ENCODE results near the gene AKAP11. TPM values are rescaled to one million over a fixed set of nuclear protein-coding genes. Genes with fewer than 3 reads are reported as not detected.
A peak's percentile ranks its signal among the peaks of the same experiment; 100 is the strongest.

The AKAP11 gene
- total and polyA plus RNA-seq, 2 of the 8 experiments (the other 6 are each of a cell fraction or from before 2014, with no cell fraction given): 4.5 to 21.9 TPM

GRCh38 chr13:42354241-42355091 is 82.5 kb downstream of the AKAP11 start:
- Histone ChIP-seq H3K9me3 (ENCODE audit: insufficient read depth in 2 of 2, low read depth in 1 of 2, low read length in 1 of 2) (no peaks in the 10 kb centered on the region), H3K79me1 (ENCODE audit: low read depth, low read length) (no peaks in the 10 kb centered on the region), H2BK20ac (ENCODE audit: low read length) (no peak overlapping the region), H3K9ac (replicated peaks in 1 of 4; ENCODE audit: extremely low read depth in 1 of 4, low read depth in 3 of 4, low read length in 3 of 4) (no peak overlapping the region; a peak in 1 of 7 replicates), H4K91ac (replicated peaks; ENCODE audit: insufficient read length, low read length) (no peak overlapping the region), H3K4ac (replicated peaks; ENCODE audit: insufficient read length, low read depth, low read length) (no peak overlapping the region), H4K8ac (ENCODE audit: extremely low read depth, insufficient read depth, low read length) (peak overlapping the region; percentile 26; the same call in 1 of the 2 replicates), H2BK5ac (ENCODE audit: low read depth, low read length) (no peak overlapping the region), H3K36me3 (ENCODE audit: control insufficient read depth in 2 of 4, insufficient read depth in 4 of 4, low read length in 3 of 4) (no peaks in the 10 kb centered on the region), H3K23ac (ENCODE audit: insufficient read length) (no peak overlapping the region), H3K56ac (replicated peaks; ENCODE audit: insufficient read length, low read depth, low read length) (no peak overlapping the region), H4K5ac (ENCODE audit: insufficient read length, low read depth, low read length) (no peak overlapping the region), H3K4me3 (ENCODE audit: extremely low read depth in 1 of 4, insufficient read depth in 2 of 4, low read depth in 3 of 4, low read length in 4 of 4) (no peak overlapping the region), H2AK5ac (ENCODE audit: low read depth, low read length) (no peak overlapping the region), H3K23me2 (ENCODE audit: low read depth, low read length) (no peaks in the 10 kb centered on the region), H3K27me3 (replicated peaks in 1 of 4; ENCODE audit: control insufficient read depth in 3 of 4, extremely low read depth in 1 of 4, insufficient read depth in 3 of 4, low read length in 3 of 4) (no peaks in the 10 kb centered on the region), H3K4me2 (ENCODE audit: insufficient read depth in 1 of 2, low read depth in 2 of 2, low read length in 2 of 2) (no peak overlapping the region), H3K14ac (ENCODE audit: insufficient read length) (no peak overlapping the region), H3K18ac (ENCODE audit: extremely low read depth, low read length) (no peak overlapping the region), H3K4me1 (replicated peaks in 1 of 4; ENCODE audit: control insufficient read depth in 3 of 4, insufficient read depth in 4 of 4, low read length in 3 of 4) (peaks cover 0 to 2% (median 0%) of the 10 kb centered on the region in 4 experiments; a peak in 1 of 7 replicates), H3K27ac (ENCODE audit: low read depth, low read length) (no peak overlapping the region), H4K20me1 (replicated peaks in 1 of 2; ENCODE audit: control insufficient read depth in 1 of 2, insufficient read depth in 2 of 2, low read length in 2 of 2) (no peaks in the 10 kb centered on the region), H2BK120ac (replicated peaks; ENCODE audit: low read depth, low read length) (no peak overlapping the region), H2AFZ (ENCODE audit: low read length) (peak overlapping the region; percentile 70), H2BK12ac (ENCODE audit: low read depth, low read length) (no peak overlapping the region), H3K79me2 (ENCODE audit: control insufficient read depth in 1 of 2, insufficient read depth in 2 of 2, low read length in 2 of 2) (no peaks in the 10 kb centered on the region), H2BK15ac (ENCODE audit: low read length) (no peak overlapping the region)
- 79% methylated on average over 6 of the region's 6 CpGs; no CpG with 5 or more reads in 1 of the 2 experiments for WGBS, 2 experiments (ENCODE audit: extremely low coverage in 1 of 2, insufficient coverage in 1 of 2, insufficient read length in 1 of 2, insufficient replicate concordance in 2 of 2, low coverage in 1 of 2, low lambda C conversion rate in 2 of 2, missing lambda C conversion rate in 1 of 2)
- DNase-seq (ENCODE audit: low read depth in 1 of 2, low spot score in 2 of 2): no peak
- TF ChIP-seq RAD21 (IDR thresholded peaks at IDR 0.05 in 1 of 2, conservative IDR thresholded peaks at IDR 0.05 in 1 of 2; ENCODE audit: low read depth in 2 of 2, low read length in 2 of 2) (peak; percentile 25 to 43; a peak in 2 of 4 replicates), CTCF (IDR thresholded peaks at IDR 0.05; ENCODE audit: control extremely low read depth in 1 of 3, insufficient read depth in 1 of 3, low read depth in 1 of 3, low read length in 3 of 3) (peak; percentile 6 to 53 (median 22); a peak in 2 of 4 replicates), SP4 (IDR thresholded peaks at IDR 0.05; ENCODE audit: low read length) (no peak)
- CTCF ChIA-PET (ENCODE audit: partially characterized antibody): interaction anchor here (0.6 to 1.3 kb wide), 2 partner anchors 21 to 688 kb away, joined by 3 to 4 read pairs; no protein-coding TSS in a partner anchor
- FAIRE-seq: peak; percentile 19
- POLR2A ChIA-PET (ENCODE audit: partially characterized antibody): no interaction called here
